Hindlimb muscle (tissue), 1 donor: ENCODE results near the gene SLC16A14. TPM values are rescaled to one million over a fixed set of nuclear protein-coding genes. Genes with fewer than 3 reads are reported as not detected.

ENCODE experiments used
- DNase-seq: peaks from one replicate; pipeline ENCODE4 v3.0.0-alpha.2; 2013
- polyA plus RNA-seq: library from polyadenylated mRNA; unstranded; fragments of 120-200 nt; gene quantifications from one replicate; pipeline ENCODE4 v1.2.1, GENCODE V29; 2013; ENCODE audit not compliant: insufficient read length

Gene SLC16A14
- polyA plus RNA-seq, 1 donor: 2.8 TPM

DNA sequence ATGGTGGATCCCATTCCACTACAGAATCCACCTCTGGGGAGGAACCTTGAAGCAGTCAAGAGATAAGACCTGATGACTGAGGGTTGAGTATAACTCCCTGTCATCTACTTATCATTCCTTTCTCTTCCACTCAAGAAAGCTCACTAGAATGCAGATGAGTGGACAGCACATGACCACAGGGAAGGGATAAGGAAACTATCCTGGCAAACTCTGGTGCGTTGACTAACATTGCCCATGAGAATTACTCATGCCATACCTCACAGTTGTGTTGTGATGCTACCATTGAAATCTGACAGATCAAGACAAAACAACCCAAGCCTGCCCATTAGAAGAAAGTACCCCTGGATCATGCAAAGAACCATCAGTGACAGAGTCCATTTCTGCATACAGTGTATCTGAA is 26.5 kb downstream of the SLC16A14 start:
- DNase-seq: no peak

- no peak for DNase-seq
Observed at GRCh38 chr2:230023313-230023712, 45.4 kb downstream of the SLC16A14 start.

DNA sequence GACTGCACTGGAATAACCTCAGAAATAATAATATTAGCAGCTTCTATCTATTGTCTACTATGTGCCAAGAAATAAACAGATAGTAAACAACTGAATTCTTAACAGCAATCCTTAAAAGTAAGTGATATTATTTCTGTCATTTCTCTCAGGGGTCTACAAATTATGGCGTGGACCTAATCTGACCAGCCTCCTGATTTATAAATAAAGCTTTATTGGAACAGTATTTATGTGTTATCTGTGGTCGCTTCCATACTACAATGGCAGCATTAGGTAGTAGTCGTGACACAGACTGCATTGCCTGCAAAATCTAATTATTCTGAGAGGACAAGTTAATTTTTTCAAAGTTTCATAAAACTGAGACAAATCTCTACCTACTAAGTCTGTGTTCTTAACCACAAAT is 49.0 kb downstream of the SLC16A14 start:
- no peak for DNase-seq

DNA sequence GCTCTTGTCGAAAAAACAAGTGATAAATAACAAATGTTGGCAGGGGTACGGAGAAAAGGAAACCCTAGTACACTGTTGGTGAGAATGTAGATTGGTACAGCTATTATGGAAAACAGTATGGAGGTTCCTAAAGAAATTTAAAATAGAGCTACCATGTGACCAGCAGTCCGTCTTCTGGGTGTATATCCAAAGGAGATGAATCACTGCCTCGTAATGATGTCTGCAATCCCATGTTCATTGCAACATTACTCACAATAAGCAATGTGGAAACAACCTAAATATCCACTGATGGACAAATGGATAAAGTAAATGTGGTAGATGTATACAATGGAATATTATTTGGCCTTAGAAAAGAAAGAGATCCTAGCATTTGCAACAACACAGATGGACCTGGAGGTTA is 50.6 kb downstream of the SLC16A14 start:
- DNase-seq: no peak

DNA sequence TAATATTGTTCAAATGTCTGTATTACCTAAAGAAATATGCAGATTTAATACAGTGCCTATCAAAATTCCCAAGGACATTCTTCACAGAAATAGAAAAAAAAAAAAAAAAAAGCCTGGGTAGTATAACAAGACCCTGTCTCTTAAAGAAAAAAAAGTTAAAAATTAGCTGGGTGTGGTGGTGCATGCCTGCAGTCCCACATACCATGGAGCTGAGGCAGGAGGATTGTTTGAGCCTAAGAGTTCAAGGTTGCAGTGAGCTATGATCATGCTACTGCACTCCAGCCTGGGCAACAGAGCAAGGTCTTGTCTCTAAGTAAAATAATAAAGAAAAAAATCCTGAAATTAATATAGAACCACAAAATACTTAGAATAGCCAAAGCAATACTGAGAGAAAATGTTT is 51.9 kb downstream of the SLC16A14 start:
- DNase-seq: no peak

- no peak for DNase-seq
Observed at GRCh38 chr2:230012267-230012884, 56.3 kb downstream of the SLC16A14 start.

DNA sequence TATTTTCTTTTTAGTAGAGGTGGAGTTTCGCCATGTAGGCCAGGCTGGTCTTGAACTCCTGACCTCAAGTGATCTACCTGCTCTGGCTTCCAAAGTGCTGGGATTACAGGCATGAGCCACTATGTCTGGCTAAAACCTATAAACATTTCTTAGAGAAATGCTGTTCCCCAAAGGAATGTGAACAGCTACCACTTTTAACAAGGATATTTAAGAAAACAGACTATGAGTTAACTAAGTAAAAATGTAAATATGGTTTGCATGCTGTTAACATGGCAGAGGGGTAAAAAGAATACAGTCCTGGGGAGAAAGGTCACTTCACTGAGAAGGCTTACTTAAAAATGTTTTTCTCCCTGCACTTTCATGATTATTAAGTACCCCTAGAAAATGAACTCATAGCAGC is 57.1 kb downstream of the SLC16A14 start:
- DNase-seq: no peak

DNA sequence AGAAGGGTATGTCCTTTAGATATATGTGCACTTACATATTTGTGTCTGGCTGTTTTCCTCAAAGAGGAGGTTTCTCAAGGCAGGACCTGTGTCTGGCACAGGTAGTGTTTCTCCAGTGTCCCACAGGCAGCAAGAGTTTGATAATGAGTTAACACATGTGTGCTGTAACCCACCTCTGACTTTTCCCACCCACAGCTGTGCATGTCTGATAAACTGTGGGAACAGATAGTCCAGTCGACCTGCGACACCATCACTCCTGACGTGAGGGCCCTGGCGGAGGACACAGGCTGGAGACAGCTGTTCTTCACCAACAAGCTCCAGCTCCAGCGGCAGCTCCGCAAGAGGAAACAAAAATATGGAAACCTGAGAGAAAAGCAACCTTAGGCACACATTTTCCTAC is 58.2 kb downstream of the SLC16A14 start:
- no peak for DNase-seq

GRCh38 chr2:230008708-230009066 is 60.0 kb downstream of the SLC16A14 start:
- DNase-seq: no peak

- DNase-seq: peak; percentile 63
Observed at GRCh38 chr2:230007931-230008707, 60.6 kb downstream of the SLC16A14 start.

GRCh38 chr2:230000118-230000841 is 68.4 kb downstream of the SLC16A14 start:
- no peak for DNase-seq

DNA sequence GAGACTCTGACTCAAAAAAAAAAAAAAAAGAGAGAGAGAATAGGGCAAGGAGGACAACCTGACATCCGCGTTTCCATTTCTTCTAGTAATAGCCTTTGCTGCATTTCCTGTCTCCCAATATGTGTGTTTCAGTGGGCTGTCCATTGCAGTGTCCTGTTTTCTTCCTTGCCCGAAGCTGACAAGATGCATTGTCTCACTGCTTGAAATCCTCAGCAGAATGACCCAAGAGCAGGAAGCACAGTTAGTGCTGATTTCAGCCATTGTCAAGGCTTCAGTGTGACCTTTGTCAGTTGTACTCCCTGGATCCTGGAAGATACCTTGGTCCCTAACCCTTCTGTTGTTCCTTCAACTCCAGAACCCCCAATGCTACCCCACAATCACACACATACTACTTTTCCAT is 71.2 kb downstream of the SLC16A14 start:
- no peak for DNase-seq

DNA sequence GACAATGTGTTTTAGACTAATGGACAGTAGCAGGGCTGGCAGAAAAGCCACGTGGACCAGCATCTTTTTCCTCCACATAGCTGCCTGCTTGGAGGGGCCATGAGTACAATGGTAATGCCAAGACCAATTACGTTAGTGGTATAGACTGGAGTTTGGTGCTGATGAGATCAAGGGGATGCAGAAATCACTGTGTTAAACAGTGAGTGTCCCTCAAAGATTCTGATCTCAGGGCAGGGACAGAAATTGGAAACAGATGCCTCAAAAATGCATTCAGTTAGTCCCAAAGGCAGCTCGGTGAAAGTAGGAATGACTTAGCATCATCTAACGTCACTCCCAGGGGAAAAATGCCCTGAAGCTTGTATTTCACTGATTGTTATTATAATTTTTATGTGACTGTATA is 72.4 kb downstream of the SLC16A14 start:
- no peak for DNase-seq

- no peak for DNase-seq
Observed at GRCh38 chr2:229993236-229993635, 75.5 kb downstream of the SLC16A14 start.

Other genes starting within 250 kb of the SLC16A14 start
- 196 TPM for gene TRIP12, start 146.9 kb downstream of the SLC16A14 start, polyA plus RNA-seq
- 2.1 TPM for gene FBXO36, start 146.4 kb downstream of the SLC16A14 start, polyA plus RNA-seq
- 16.3 TPM for gene SP110, start 151.1 kb upstream of the SLC16A14 start, polyA plus RNA-seq
- 0.85 TPM for gene SP140, start 156.8 kb upstream of the SLC16A14 start, polyA plus RNA-seq